BLaER1 treated with 17β-estradiol and CSF1 and Interleukin-3, amounts not matched to agents 10 nM and 100 nM (cell line): ENCODE results near the gene CDH4.

Experiments
- H3K27ac ChIP-seq, 11 experiments: shearing (Covaris generic); formaldehyde crosslinking; 2 replicates each; pipeline ENCODE4 v1.8.1; 2022
- H3K27me3 ChIP-seq, 11 experiments: shearing (Covaris generic); formaldehyde crosslinking; 2 replicates each; pipeline ENCODE4 v1.8.1; 2022
- H3K36me3 ChIP-seq, 11 experiments: shearing (Covaris generic); formaldehyde crosslinking; 2 replicates each; pipeline ENCODE4 v1.8.1; 2022
- H3K4me1 ChIP-seq, 10 experiments: shearing (Covaris generic); formaldehyde crosslinking; 2 replicates each; pipeline ENCODE4 v1.8.1; 2022
- H3K4me2 ChIP-seq, 11 experiments: shearing (Covaris generic); formaldehyde crosslinking; 2 replicates each; pipeline ENCODE4 v1.8.1; 2022
- H3K4me3 ChIP-seq, 10 experiments: shearing (Covaris generic); formaldehyde crosslinking; 2 replicates each; pipeline ENCODE4 v1.8.1; 2022
- H3K9ac ChIP-seq, 11 experiments: shearing (Covaris generic); formaldehyde crosslinking; 2 replicates each; pipeline ENCODE4 v1.8.1; 2022
- H3K9me3 ChIP-seq, 11 experiments: shearing (Covaris generic); formaldehyde crosslinking; replicated peaks in 1 of 11; 2 replicates each; pipeline ENCODE4 v1.8.1; 2022
- H4K20me1 ChIP-seq, 11 experiments: shearing (Covaris generic); formaldehyde crosslinking; 2 replicates each; pipeline ENCODE4 v1.8.1; 2022
- Cebpa-rat ChIP-seq, 11 experiments: shearing (Covaris generic); IDR thresholded peaks; 2 replicates each; pipeline ENCODE4 v1.8.1; 2022

CDH4 gene

GRCh38 chr20:61985096-61985495 is 733.0 kb downstream of the CDH4 start:
- peaks cover 0 to 24% (median 2%) of the 10 kb centered on the region in 10 experiments; a peak in 7 of 20 replicates for H3K4me1 ChIP-seq
- H3K4me3 ChIP-seq, result 0 out of 20 replicates have a peak overlapping the region, but pooled peaks of 2 of the 10 experiments have one; percentile 13 to 16
- peak overlapping the region in 1 of 11 experiments; percentile 46; a peak in 1 of 22 replicates for H3K4me2 ChIP-seq
- no peaks in the 10 kb centered on the region for H3K27me3 ChIP-seq
- peaks cover 7 to 33% (median 19%) of the 10 kb centered on the region in 11 experiments; a peak in 16 of 22 replicates for H4K20me1 ChIP-seq
- peaks cover 43 to 80% (median 63%) of the 10 kb centered on the region in 11 experiments for H3K9me3 ChIP-seq
- no peak overlapping the region for H3K9ac ChIP-seq
- TF ChIP-seq Cebpa-rat (IDR thresholded peaks at IDR 0.05), result no peak
- H3K36me3 ChIP-seq, result peaks cover 49 to 90% (median 75%) of the 10 kb centered on the region in 11 experiments
- H3K27ac ChIP-seq, result no peak overlapping the region

GRCh38 chr20:61986762-61987321 is 734.8 kb downstream of the CDH4 start:
- H3K27me3 ChIP-seq, result no peaks in the 10 kb centered on the region
- H3K36me3 ChIP-seq, result peaks cover 59 to 93% (median 84%) of the 10 kb centered on the region in 11 experiments
- no peak overlapping the region for H3K27ac ChIP-seq
- TF ChIP-seq Cebpa-rat (IDR thresholded peaks at IDR 0.05), result no peak
- no peak overlapping the region for H3K4me2 ChIP-seq
- H3K4me1 ChIP-seq, result peaks cover 0 to 14% (median 0%) of the 10 kb centered on the region in 10 experiments; a peak in 6 of 20 replicates
- no peak overlapping the region for H3K9ac ChIP-seq
- peaks cover 60 to 87% (median 77%) of the 10 kb centered on the region in 11 experiments for H3K9me3 ChIP-seq
- peak overlapping the region in 3 of 10 experiments; percentile 1 to 28 (median 27); a peak in 1 of 20 replicates for H3K4me3 ChIP-seq
- peaks cover 0 to 19% (median 9%) of the 10 kb centered on the region in 11 experiments; a peak in 9 of 22 replicates for H4K20me1 ChIP-seq

GRCh38 chr20:61988665-61989064 is 736.6 kb downstream of the CDH4 start:
- H3K4me2 ChIP-seq, result no peak overlapping the region
- H3K9me3 ChIP-seq, result peaks cover 74 to 98% (median 95%) of the 10 kb centered on the region in 11 experiments
- no peaks in the 10 kb centered on the region for H3K27me3 ChIP-seq
- peaks cover 0 to 10% (median 4%) of the 10 kb centered on the region in 11 experiments; a peak in 8 of 22 replicates for H4K20me1 ChIP-seq
- H3K4me3 ChIP-seq, result peak overlapping the region in 2 of 10 experiments; percentile 13 to 18; a peak in 1 of 20 replicates
- H3K9ac ChIP-seq, result no peak overlapping the region
- peaks cover 77 to 96% (median 92%) of the 10 kb centered on the region in 11 experiments for H3K36me3 ChIP-seq
- TF ChIP-seq Cebpa-rat (IDR thresholded peaks at IDR 0.05), result no peak
- H3K4me1 ChIP-seq, result peaks cover 0 to 14% (median 4%) of the 10 kb centered on the region in 10 experiments; a peak in 10 of 20 replicates
- no peak overlapping the region for H3K27ac ChIP-seq

- peaks cover 70 to 98% (median 97%) of the 10 kb centered on the region in 11 experiments for H3K9me3 ChIP-seq
- H3K9ac ChIP-seq, result no peak overlapping the region
- H3K4me3 ChIP-seq, result no peak overlapping the region
- H3K4me1 ChIP-seq, result peaks cover 0 to 8% (median 2%) of the 10 kb centered on the region in 10 experiments; a peak in 8 of 20 replicates
- H3K27me3 ChIP-seq, result no peaks in the 10 kb centered on the region
- no peak overlapping the region for H3K4me2 ChIP-seq
- peaks cover 88 to 97% (median 94%) of the 10 kb centered on the region in 11 experiments for H3K36me3 ChIP-seq
- TF ChIP-seq Cebpa-rat (IDR thresholded peaks at IDR 0.05), result no peak
- H4K20me1 ChIP-seq, result no peaks in the 10 kb centered on the region
- no peak overlapping the region for H3K27ac ChIP-seq
Measured at GRCh38 chr20:61989741-61990140, 737.7 kb downstream of the CDH4 start.
